HepG2 (cell line): Measurements from ENCODE around the gene HAT1. TPM values are rescaled to one million over a fixed set of nuclear protein-coding genes. Genes with fewer than 3 reads are reported as not detected.

Experiments
- ATF2 ChIP-seq: sonication (generic); formaldehyde crosslinking; IDR thresholded peaks from 2 replicates; pipeline ENCODE4 v1.4.0; 2020; ENCODE audit warnings: missing genetic modification reagents
- ATRX ChIP-seq: sonication (generic); formaldehyde crosslinking; IDR thresholded peaks from 2 replicates; pipeline ENCODE4 v1.4.0; 2020; ENCODE audit warnings: missing genetic modification reagents, borderline replicate concordance
- CEBPG ChIP-seq: IDR thresholded peaks from 2 replicates; pipeline ENCODE4 v1.6.1; 2016
- CENPBD1 ChIP-seq: sonication (generic); formaldehyde crosslinking; IDR thresholded peaks from 2 replicates; pipeline ENCODE4 v1.8.0; 2022; ENCODE audit warnings: missing genetic modification reagents, low read depth, mild to moderate bottlenecking, borderline replicate concordance
- CREB1 ChIP-seq, 2 experiments: fragments of 450-650 bp in 1 of 2; IDR thresholded peaks; 2 replicates each; pipeline ENCODE4 v1.6.1; 2016 to 2017; ENCODE audit warnings: control low read depth in 1 of 2, mild to moderate bottlenecking in 1 of 2, missing compliant biosample characterization in 1 of 2, missing genetic modification characterization in 1 of 2
- DDIT3 ChIP-seq: sonication (generic); formaldehyde crosslinking; IDR thresholded peaks from 2 replicates; pipeline ENCODE4 v1.4.0; 2020; ENCODE audit warnings: mild to moderate bottlenecking, missing genetic modification reagents
- DNMT1 ChIP-seq: sonication (generic); formaldehyde crosslinking; IDR thresholded peaks from 2 replicates; pipeline ENCODE4 v1.5.1; 2020; ENCODE audit warnings: mild to moderate bottlenecking, missing genetic modification reagents
- DR1 ChIP-seq: sonication (generic); formaldehyde crosslinking; IDR thresholded peaks from 2 replicates; pipeline ENCODE4 v1.8.0; 2021; ENCODE audit warnings: mild to moderate bottlenecking, missing genetic modification reagents, inconsistent platforms
- GMEB2 ChIP-seq: IDR thresholded peaks from 2 replicates; pipeline ENCODE4 v1.6.1; 2016; ENCODE audit warnings: missing biosample characterization, missing genetic modification reagents, low read depth
- IRF2 ChIP-seq: IDR thresholded peaks from 2 replicates; pipeline ENCODE4 v1.6.1; 2018; ENCODE audit warnings: missing genetic modification reagents, missing compliant biosample characterization
- IRX3 ChIP-seq: sonication (generic); formaldehyde crosslinking; IDR thresholded peaks from 2 replicates; pipeline ENCODE4 v1.8.1; 2023; ENCODE audit warnings: mild to moderate bottlenecking, low read depth, missing genetic modification reagents, borderline replicate concordance
- MAFF ChIP-seq: IDR thresholded peaks from 2 replicates; pipeline ENCODE4 v1.6.1; 2011; ENCODE audit warnings: low read depth, low read length, improper control_type of control experiment
- NFYC ChIP-seq: IDR thresholded peaks from 2 replicates; pipeline ENCODE4 v1.6.1; 2016; ENCODE audit warnings: missing genetic modification reagents, missing compliant biosample characterization
- NR2F2 ChIP-seq: IDR thresholded peaks from 2 replicates; pipeline ENCODE4 v1.6.1; 2012; ENCODE audit warnings: low read depth, inconsistent platforms, borderline replicate concordance
- RXRB ChIP-seq: IDR thresholded peaks from 2 replicates; pipeline ENCODE4 v1.6.1; 2016; ENCODE audit warnings: borderline replicate concordance, missing genetic modification reagents, missing compliant biosample characterization
- SNAI1 ChIP-seq: sonication (generic); formaldehyde crosslinking; IDR thresholded peaks from 2 replicates; pipeline ENCODE4 v1.5.0; 2020; ENCODE audit warnings: mild to moderate bottlenecking, missing genetic modification reagents, borderline replicate concordance
- STAT5B ChIP-seq: sonication (generic); formaldehyde crosslinking; IDR thresholded peaks from 2 replicates; pipeline ENCODE4 v1.4.0; 2020; ENCODE audit warnings: missing genetic modification reagents
- TFAP4 ChIP-seq: sonication (generic); IDR thresholded peaks from 2 replicates; pipeline ENCODE4 v1.6.1; 2016; ENCODE audit warnings: low read depth, borderline replicate concordance
- ZBTB38 ChIP-seq: sonication (generic); formaldehyde crosslinking; IDR thresholded peaks from 2 replicates; pipeline ENCODE4 v1.5.1; 2020; ENCODE audit warnings: mild to moderate bottlenecking, missing genetic modification reagents
- ZC3H4 ChIP-seq: sonication (generic); formaldehyde crosslinking; IDR thresholded peaks from 2 replicates; pipeline ENCODE4 v1.4.0; 2020; ENCODE audit warnings: missing genetic modification reagents, borderline replicate concordance
- ZFP36 ChIP-seq: fragments of 150-350 bp; IDR thresholded peaks from 2 replicates; pipeline ENCODE4 v1.6.1; 2018; ENCODE audit warnings: borderline replicate concordance, low read length, low read depth; ENCODE audit not compliant: partially characterized antibody
- ZMAT5 ChIP-seq: sonication (generic); formaldehyde crosslinking; IDR thresholded peaks from 2 replicates; pipeline ENCODE4 v1.5.0; 2020; ENCODE audit warnings: mild to moderate bottlenecking, low read depth, missing genetic modification reagents, borderline replicate concordance
- ZSCAN30 ChIP-seq: sonication (generic); formaldehyde crosslinking; IDR thresholded peaks from 2 replicates; pipeline ENCODE4 v1.5.0; 2020; ENCODE audit warnings: mild to moderate bottlenecking, missing genetic modification reagents
- ZSCAN9 ChIP-seq: IDR thresholded peaks from 2 replicates; pipeline ENCODE4 v1.6.1; 2016; ENCODE audit warnings: borderline replicate concordance
- ZZZ3 ChIP-seq: sonication (generic); formaldehyde crosslinking; IDR thresholded peaks from 2 replicates; pipeline ENCODE4 v1.4.0; 2020; ENCODE audit warnings: missing genetic modification reagents, mild to moderate bottlenecking, borderline replicate concordance
- polyA plus RNA-seq, 8 experiments: library from polyadenylated mRNA; depleted of rRNA in 3 of 8; stranded (reverse) in 7 of 8; unstranded in 1 of 8; fragments of >200 nt; fragmentation: Illumina TruSeq in 4 of 8; extraction: Trizol in 4 of 8; gene quantifications; 2 replicates each; pipeline versions ENCODE4 v1.2.1 to v1.2.3, GENCODE V29; 2011 to 2016; ENCODE audit warnings: low read depth in 4 of 8, missing spikeins in 1 of 8, mixed read lengths in 1 of 8; ENCODE audit not compliant: insufficient read depth in 1 of 8
- total RNA-seq, 5 experiments: library from RNA; depleted of rRNA; stranded (reverse); fragments of >200 nt; fragmentation: Illumina TruSeq; extraction: Trizol; gene quantifications; 2 replicates each; pipeline ENCODE4 v1.2.3, GENCODE V29; 2016; ENCODE audit warnings: low read depth in 1 of 5

HAT1 gene
- total and polyA plus RNA-seq, 2 of the 13 experiments (the other 11 are each of a cell fraction or from before 2014, with no cell fraction given) = 45.4 to 119 TPM

- 0 out of 2 replicates have a peak, but pooled peaks have one; percentile 42 for TF ChIP-seq DNMT1
- no peak for TF ChIP-seq MAFF
- peak; percentile 75; the same call in 1 of the 2 replicates for TF ChIP-seq TFAP4
- no peak for TF ChIP-seq NFYC (CRISPR knock-in tag)
- TF ChIP-seq ZMAT5 (CRISPR knock-in tag) = no peak
- TF ChIP-seq CREB1 (IDR thresholded peaks at IDR 0.05) = no peak
- no peak for TF ChIP-seq CREB1 (CRISPR knock-in tag; IDR thresholded peaks at IDR 0.05)
- no peak for TF ChIP-seq ZFP36
- TF ChIP-seq CEBPG (CRISPR knock-in tag) = no peak; the same call in 1 of the 2 replicates
- TF ChIP-seq RXRB (CRISPR knock-in tag) = no peak
- TF ChIP-seq DR1 (CRISPR knock-in tag) = no peak
- no peak; the same call in 1 of the 2 replicates for TF ChIP-seq ZBTB38 (CRISPR knock-in tag)
- no peak for TF ChIP-seq STAT5B (CRISPR knock-in tag)
- TF ChIP-seq NR2F2 = no peak; the same call in 1 of the 2 replicates
- no peak for TF ChIP-seq IRX3 (CRISPR knock-in tag)
- no peak for TF ChIP-seq IRF2
- TF ChIP-seq CENPBD1 (CRISPR knock-in tag) = no peak
- no peak for TF ChIP-seq ZZZ3
- peak; percentile 82 for TF ChIP-seq GMEB2 (CRISPR knock-in tag)
- no peak for TF ChIP-seq ATF2 (CRISPR knock-in tag)
- TF ChIP-seq ATRX (CRISPR knock-in tag) = no peak
- no peak for TF ChIP-seq DDIT3
- TF ChIP-seq ZC3H4 = no peak
- no peak for TF ChIP-seq ZSCAN9 (CRISPR knock-in tag)
- no peak for TF ChIP-seq SNAI1 (CRISPR knock-in tag)
- TF ChIP-seq ZSCAN30 (CRISPR knock-in tag) = no peak; the same call in 1 of the 2 replicates
Observed at GRCh38 chr2:171893824-171894611, 28.2 kb upstream of the HAT1 start, which contains the start of gene SLC25A12 (continued).
